Measurements from ENCODE around the gene CDHR1.
A peak's percentile ranks its signal among the peaks of the same experiment; 100 is the strongest.

DNA sequence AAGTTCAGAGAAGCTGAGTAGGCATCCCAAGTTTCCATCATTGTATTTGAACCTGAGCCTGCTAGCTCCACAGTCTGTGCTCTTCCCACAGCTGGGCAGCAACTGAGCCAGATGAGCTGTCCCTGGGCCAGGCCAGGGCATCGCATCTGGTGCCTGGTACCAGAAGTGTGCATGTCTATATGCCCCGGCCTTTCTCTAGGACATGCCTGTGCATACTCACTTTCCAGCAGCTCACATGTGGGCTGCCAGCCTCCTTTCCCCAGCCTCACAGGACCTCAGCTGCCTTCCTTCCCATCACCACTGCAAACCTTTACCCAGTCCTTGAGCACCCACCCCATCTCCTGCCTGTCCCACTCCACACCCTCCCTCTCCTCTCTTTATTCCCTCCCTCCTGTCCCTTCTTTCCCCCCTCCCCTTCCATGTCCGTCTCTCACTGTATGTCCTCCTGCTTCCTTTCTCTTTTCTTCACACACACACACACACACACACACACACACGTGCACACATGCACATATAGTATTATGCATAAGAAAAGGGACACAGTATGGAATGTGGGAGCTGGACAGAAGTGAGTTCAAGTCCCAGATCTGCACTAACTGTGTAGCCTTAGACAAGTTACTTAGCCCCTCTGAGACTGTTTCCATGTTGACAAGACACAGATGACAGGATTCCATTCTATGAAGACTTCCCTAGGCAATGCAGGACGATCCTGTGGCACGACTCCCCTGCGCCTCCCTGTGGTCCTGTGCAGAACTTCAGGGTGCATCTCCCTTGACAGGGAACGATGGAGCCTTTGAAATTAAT lies 10.9 kb downstream of the CDHR1 start:
- TF ChIP-seq SMC3 (IDR thresholded peaks at IDR 0.05; ENCODE audit: low read depth, low read length) = peak; percentile 72
- TF ChIP-seq EP300 (IDR thresholded peaks at IDR 0.05; ENCODE audit: borderline replicate concordance in 1 of 2, low read depth in 1 of 2, low read length in 1 of 2) = no peak
- TF ChIP-seq REST (IDR thresholded peaks at IDR 0.05; ENCODE audit: low read depth, low read length) = no peak
- TF ChIP-seq, protein P1, sequence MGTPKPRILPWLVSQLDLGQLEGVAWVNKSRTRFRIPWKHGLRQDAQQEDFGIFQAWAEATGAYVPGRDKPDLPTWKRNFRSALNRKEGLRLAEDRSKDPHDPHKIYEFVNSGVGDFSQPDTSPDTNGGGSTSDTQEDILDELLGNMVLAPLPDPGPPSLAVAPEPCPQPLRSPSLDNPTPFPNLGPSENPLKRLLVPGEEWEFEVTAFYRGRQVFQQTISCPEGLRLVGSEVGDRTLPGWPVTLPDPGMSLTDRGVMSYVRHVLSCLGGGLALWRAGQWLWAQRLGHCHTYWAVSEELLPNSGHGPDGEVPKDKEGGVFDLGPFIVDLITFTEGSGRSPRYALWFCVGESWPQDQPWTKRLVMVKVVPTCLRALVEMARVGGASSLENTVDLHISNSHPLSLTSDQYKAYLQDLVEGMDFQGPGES (IDR thresholded peaks at IDR 0.05; ENCODE audit: low read depth, low read length) = no peak
- TF ChIP-seq CTCF (IDR thresholded peaks at IDR 0.05) = peak; percentile 69
- TF ChIP-seq, protein P2, sequence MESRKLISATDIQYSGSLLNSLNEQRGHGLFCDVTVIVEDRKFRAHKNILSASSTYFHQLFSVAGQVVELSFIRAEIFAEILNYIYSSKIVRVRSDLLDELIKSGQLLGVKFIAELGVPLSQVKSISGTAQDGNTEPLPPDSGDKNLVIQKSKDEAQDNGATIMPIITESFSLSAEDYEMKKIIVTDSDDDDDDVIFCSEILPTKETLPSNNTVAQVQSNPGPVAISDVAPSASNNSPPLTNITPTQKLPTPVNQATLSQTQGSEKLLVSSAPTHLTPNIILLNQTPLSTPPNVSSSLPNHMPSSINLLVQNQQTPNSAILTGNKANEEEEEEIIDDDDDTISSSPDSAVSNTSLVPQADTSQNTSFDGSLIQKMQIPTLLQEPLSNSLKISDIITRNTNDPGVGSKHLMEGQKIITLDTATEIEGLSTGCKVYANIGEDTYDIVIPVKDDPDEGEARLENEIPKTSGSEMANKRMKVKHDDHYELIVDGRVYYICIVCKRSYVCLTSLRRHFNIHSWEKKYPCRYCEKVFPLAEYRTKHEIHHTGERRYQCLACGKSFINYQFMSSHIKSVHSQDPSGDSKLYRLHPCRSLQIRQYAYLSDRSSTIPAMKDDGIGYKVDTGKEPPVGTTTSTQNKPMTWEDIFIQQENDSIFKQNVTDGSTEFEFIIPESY (IDR thresholded peaks at IDR 0.05; ENCODE audit: borderline replicate concordance, low read depth) = no peak

Data from SK-N-SH (cell line).